Measurements from ENCODE around the gene MTAP.

DNA sequence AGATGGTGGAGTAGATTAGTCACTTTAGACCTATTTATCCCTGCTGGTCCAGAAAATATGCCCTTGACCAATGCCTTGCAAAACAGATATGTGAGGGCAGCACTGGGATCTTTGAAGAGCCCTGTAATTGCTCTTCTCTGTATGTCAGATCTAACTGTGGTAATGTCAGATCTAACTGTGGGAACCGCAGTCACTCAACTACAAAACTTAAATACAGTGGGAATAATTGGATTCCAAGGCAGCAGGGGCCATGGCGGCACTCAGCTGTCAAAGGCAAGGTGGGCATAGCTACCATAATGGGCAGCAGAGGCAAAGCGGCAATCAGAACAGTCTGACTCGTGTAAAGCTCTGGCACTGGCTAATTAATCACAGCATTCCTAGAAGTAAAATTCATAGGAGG, 46.2 kb downstream of the MTAP start:
- TF ChIP-seq CTCF (IDR thresholded peaks at IDR 0.05; ENCODE audit: low read depth, low read length, missing input control) = no peak
- no peak for TF ChIP-seq YY1 (IDR thresholded peaks at IDR 0.05)
- no peak for TF ChIP-seq JUND (IDR thresholded peaks at IDR 0.05)
- TF ChIP-seq ATF3 (IDR thresholded peaks at IDR 0.05) = no peak
- no peak for TF ChIP-seq REST (IDR thresholded peaks at IDR 0.05)
- TF ChIP-seq, protein P1, sequence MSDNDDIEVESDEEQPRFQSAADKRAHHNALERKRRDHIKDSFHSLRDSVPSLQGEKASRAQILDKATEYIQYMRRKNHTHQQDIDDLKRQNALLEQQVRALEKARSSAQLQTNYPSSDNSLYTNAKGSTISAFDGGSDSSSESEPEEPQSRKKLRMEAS (IDR thresholded peaks at IDR 0.05) = no peak
- TF ChIP-seq EGR1 (IDR thresholded peaks at IDR 0.05; ENCODE audit: low read depth in 2 of 2) = no peak
- TF ChIP-seq TAF1 (conservative IDR thresholded peaks at IDR 0.05) = no peak
- TF ChIP-seq SP1 (IDR thresholded peaks at IDR 0.05) = no peak
- no peak for TF ChIP-seq RAD21 (IDR thresholded peaks at IDR 0.05)
- no peak for TF ChIP-seq RXRA (IDR thresholded peaks at IDR 0.05)
- TF ChIP-seq, protein P2, sequence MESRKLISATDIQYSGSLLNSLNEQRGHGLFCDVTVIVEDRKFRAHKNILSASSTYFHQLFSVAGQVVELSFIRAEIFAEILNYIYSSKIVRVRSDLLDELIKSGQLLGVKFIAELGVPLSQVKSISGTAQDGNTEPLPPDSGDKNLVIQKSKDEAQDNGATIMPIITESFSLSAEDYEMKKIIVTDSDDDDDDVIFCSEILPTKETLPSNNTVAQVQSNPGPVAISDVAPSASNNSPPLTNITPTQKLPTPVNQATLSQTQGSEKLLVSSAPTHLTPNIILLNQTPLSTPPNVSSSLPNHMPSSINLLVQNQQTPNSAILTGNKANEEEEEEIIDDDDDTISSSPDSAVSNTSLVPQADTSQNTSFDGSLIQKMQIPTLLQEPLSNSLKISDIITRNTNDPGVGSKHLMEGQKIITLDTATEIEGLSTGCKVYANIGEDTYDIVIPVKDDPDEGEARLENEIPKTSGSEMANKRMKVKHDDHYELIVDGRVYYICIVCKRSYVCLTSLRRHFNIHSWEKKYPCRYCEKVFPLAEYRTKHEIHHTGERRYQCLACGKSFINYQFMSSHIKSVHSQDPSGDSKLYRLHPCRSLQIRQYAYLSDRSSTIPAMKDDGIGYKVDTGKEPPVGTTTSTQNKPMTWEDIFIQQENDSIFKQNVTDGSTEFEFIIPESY (IDR thresholded peaks at IDR 0.05) = no peak
